ENCODE data around the gene C17orf75.
"Not testable (repeated sequence)": the region's sequence is repeated elsewhere in the genome, so short reads cannot be mapped to it uniquely, and the experiment has no call there.

The C17orf75 gene

GRCh38 chr17:32341857-32342602 lies at the start of gene C17orf75:
TSS of gene C17orf75 (minus strand) at chr17:32342173. CDS start at chr17:32342139, 34 bp downstream.
- peak; percentile 32 to 64 for DNase-seq

GRCh38 chr17:32388613-32389459 lies 46.9 kb upstream of the C17orf75 start:
- no peak for DNase-seq

- not testable (repeated sequence) for DNase-seq
Observed at GRCh38 chr17:32388128-32388527, 46.2 kb upstream of the C17orf75 start.

GRCh38 chr17:32386844-32387243 lies 44.9 kb upstream of the C17orf75 start:
- DNase-seq: no peak

- DNase-seq: no peak
Observed at GRCh38 chr17:32385971-32386370, 44.0 kb upstream of the C17orf75 start.

GRCh38 chr17:32385121-32385520 lies 43.1 kb upstream of the C17orf75 start:
- DNase-seq: no peak

GRCh38 chr17:32383926-32384434 lies 42.0 kb upstream of the C17orf75 start:
- DNase-seq: no peak

GRCh38 chr17:32382526-32383223 lies 40.7 kb upstream of the C17orf75 start:
- DNase-seq: no peak

GRCh38 chr17:32370426-32370825 lies 28.5 kb upstream of the C17orf75 start:
- no peak for DNase-seq

- no peak for DNase-seq
Observed at GRCh38 chr17:32361270-32361669, 19.3 kb upstream of the C17orf75 start.

GRCh38 chr17:32357615-32358014 lies 15.6 kb upstream of the C17orf75 start:
- no peak for DNase-seq

GRCh38 chr17:32356750-32357149 lies 14.8 kb upstream of the C17orf75 start:
- no peak for DNase-seq

- DNase-seq: no peak
Observed at GRCh38 chr17:32356378-32356743, 14.4 kb upstream of the C17orf75 start.

- no peak for DNase-seq
Observed at GRCh38 chr17:32355649-32356377, 13.8 kb upstream of the C17orf75 start.

- DNase-seq: not testable (repeated sequence)
Observed at GRCh38 chr17:32352734-32353133, 10.8 kb upstream of the C17orf75 start.

GRCh38 chr17:32350666-32351418 lies 8.9 kb upstream of the C17orf75 start:
- DNase-seq: peak in 1 of 2 donors; percentile 24

- DNase-seq: peak; percentile 82 to 96
Observed at GRCh38 chr17:32349854-32350665, 8.1 kb upstream of the C17orf75 start, which contains the start of gene ZNF207. TSS of gene ZNF207 (plus strand) at chr17:32350157. CDS start at chr17:32350286, 129 bp downstream.

- peak in 1 of 2 donors; percentile 37 for DNase-seq
Observed at GRCh38 chr17:32349503-32349853, 7.5 kb upstream of the C17orf75 start.

- DNase-seq: no peak
Observed at GRCh38 chr17:32348483-32348800, 6.5 kb upstream of the C17orf75 start.

- no peak for DNase-seq
Observed at GRCh38 chr17:32345951-32346600, 4.1 kb upstream of the C17orf75 start.

Data from bone marrow (tissue), 2 donors.